Heart left ventricle (tissue), 13 donors: ENCODE measurements around the gene RFESD.

Source experiments
- POLR2A ChIP-seq, 2 donors: fragments of 450-650 bp; IDR thresholded peaks; one replicate each; pipeline ENCODE4 v1.6.1; 2017; ENCODE audit warnings: antibody characterized with exemption in 2 of 2, mild to moderate bottlenecking in 2 of 2, moderate library complexity in 2 of 2
- TF ChIP-seq, protein P1 (sequence below), 12 donors: fragments of 200-600 bp; sonication (generic) in 4 of 12; IDR thresholded peaks; one replicate each; pipeline versions ENCODE4 v1.5.0 to v1.8.0; 2018 to 2022; ENCODE audit warnings: antibody characterized with exemption in 12 of 12, mild to moderate bottlenecking in 5 of 12
- donor health status: ischemic (EF 13 %, LVEDD 7.1; RV severe dilation, severe dysfunction).
- donor health status: DM: no; HTN: yes; CAD: no.
- donor health status: DM: no; HTN: no; CAD: no.
- donor health status: ischemic (EF 25% LVEDD 6.9; RV normal size, moderate dysfunction).
- donor health status: ischemic (EF 25% LVEDD 5.7; RV mildly dilated, moderate dysfunction).
- donor health status: ischemic (EF 35%, LVEDD 5.7; RV mildly dilated, moderate dysfunction).
- donor health status: nonischemic (EF 11% LVEDD 7.7; RV severe dilation, severe dysfunction).
- donor health status: DM: yes; HTN: yes; CAD: no.
- donor health status: PGD.
- donor health status: ischemic (EF 29% LVEDD 5.4; RV normal size, mild dysfunction).
- donor health status: nonischemic (EF 23%, LVEDD 6.1; RV moderate dilation, normal function).

DNA sequence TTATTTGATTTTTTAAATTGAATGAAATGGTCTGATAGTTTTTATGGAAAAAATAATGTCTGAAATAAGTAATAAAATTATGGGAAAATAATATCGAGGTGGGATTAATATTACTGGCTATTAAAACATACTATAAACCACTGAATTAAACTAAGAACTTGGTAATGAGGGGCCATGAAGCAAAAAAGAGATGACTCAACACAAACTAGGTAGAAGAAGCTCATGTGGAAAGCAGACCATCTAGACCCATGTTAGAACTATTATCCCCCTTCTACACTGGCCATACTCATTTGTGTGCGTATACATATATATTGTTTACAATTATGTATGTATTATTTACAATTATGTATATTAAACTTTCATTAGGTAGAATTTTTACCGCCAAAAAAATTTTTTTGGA is 35.2 kb upstream of the RFESD start:
- TF ChIP-seq, protein P1, sequence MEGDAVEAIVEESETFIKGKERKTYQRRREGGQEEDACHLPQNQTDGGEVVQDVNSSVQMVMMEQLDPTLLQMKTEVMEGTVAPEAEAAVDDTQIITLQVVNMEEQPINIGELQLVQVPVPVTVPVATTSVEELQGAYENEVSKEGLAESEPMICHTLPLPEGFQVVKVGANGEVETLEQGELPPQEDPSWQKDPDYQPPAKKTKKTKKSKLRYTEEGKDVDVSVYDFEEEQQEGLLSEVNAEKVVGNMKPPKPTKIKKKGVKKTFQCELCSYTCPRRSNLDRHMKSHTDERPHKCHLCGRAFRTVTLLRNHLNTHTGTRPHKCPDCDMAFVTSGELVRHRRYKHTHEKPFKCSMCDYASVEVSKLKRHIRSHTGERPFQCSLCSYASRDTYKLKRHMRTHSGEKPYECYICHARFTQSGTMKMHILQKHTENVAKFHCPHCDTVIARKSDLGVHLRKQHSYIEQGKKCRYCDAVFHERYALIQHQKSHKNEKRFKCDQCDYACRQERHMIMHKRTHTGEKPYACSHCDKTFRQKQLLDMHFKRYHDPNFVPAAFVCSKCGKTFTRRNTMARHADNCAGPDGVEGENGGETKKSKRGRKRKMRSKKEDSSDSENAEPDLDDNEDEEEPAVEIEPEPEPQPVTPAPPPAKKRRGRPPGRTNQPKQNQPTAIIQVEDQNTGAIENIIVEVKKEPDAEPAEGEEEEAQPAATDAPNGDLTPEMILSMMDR (IDR thresholded peaks at IDR 0.05): no peak
- TF ChIP-seq POLR2A (IDR thresholded peaks at IDR 0.05): no peak
